Measurements from ENCODE around the gene KIAA1671. TPM values are rescaled to one million over a fixed set of nuclear protein-coding genes. Genes with fewer than 3 reads are reported as not detected.

The KIAA1671 gene
- total RNA-seq, 4 donors from 2014 or later = 83.1 to 162 (median 105) TPM

GRCh38 chr22:25057013-25057881 is 104.7 kb downstream of the KIAA1671 start:
- H3K27ac ChIP-seq = no peak overlapping the region
- no peak overlapping the region for H3K4me3 ChIP-seq
- H3K27me3 ChIP-seq = no peaks in the 10 kb centered on the region
- intact Hi-C loops (cut with DNase I; ENCODE audit: low total_unique reads) (no loop called here), in situ Hi-C loops (cut with MboI; ENCODE audit: low pct_ligation_motif_present in 1 of 4, low pct_unique_long_range_greater_than_20kb in 1 of 4, low sequenced_read_pairs in 3 of 4) (loop anchor here in 1 of 4 donors (5.0 kb wide), 1 partner anchor 110 kb away; the partner anchor contains the start of gene LHFPL7)
- no peaks in the 10 kb centered on the region for H3K36me3 ChIP-seq
- H3K4me1 ChIP-seq = peaks cover 0 to 25% (median 6%) of the 10 kb centered on the region in 4 donors
- peak; percentile 82 for DNase-seq
- 30 to 42% methylated on average over 4 to 23 of the region's 23 CpGs for WGBS, 2 donors (ENCODE audit: low coverage in 1 of 2)
- TF ChIP-seq EP300 (IDR thresholded peaks at IDR 0.05; ENCODE audit: low read depth) (no peak), POLR2A (IDR thresholded peaks at IDR 0.05) (no peak), POLR2AphosphoS5 (IDR thresholded peaks at IDR 0.05) (no peak), CTCF (IDR thresholded peaks at IDR 0.05) (peak; percentile 80 to 93 (median 84))
- H3K9me3 ChIP-seq = no peaks in the 10 kb centered on the region

GRCh38 chr22:25059438-25059837 is 106.9 kb downstream of the KIAA1671 start:
- TF ChIP-seq POLR2A (IDR thresholded peaks at IDR 0.05) (no peak), CTCF (IDR thresholded peaks at IDR 0.05) (no peak), EP300 (IDR thresholded peaks at IDR 0.05; ENCODE audit: low read depth) (no peak), POLR2AphosphoS5 (IDR thresholded peaks at IDR 0.05) (no peak)
- WGBS, 2 donors (ENCODE audit: low coverage in 1 of 2) = 60 to 87% methylated on average over 1 to 5 of the region's 5 CpGs
- Histone ChIP-seq H3K27ac (no peak overlapping the region), H3K9me3 (no peaks in the 10 kb centered on the region), H3K4me1 (peaks cover 0 to 4% (median 0%) of the 10 kb centered on the region in 4 donors), H3K27me3 (no peaks in the 10 kb centered on the region), H3K36me3 (no peaks in the 10 kb centered on the region), H3K4me3 (no peak overlapping the region)
- in situ Hi-C loops (cut with MboI; ENCODE audit: low pct_ligation_motif_present in 1 of 4, low pct_unique_long_range_greater_than_20kb in 1 of 4, low sequenced_read_pairs in 3 of 4) = loop anchor here in 1 of 4 donors (5.0 kb wide), 1 partner anchor 112 kb away; the partner anchor contains the start of gene LHFPL7
- intact Hi-C loops (cut with DNase I; ENCODE audit: low total_unique reads) = no loop called here
- no peak for DNase-seq

- TF ChIP-seq EP300 (IDR thresholded peaks at IDR 0.05; ENCODE audit: low read depth) (no peak), CTCF (IDR thresholded peaks at IDR 0.05) (peak in 2 of 5 experiments; percentile 20 to 28)
- no peak overlapping the region for H3K27ac ChIP-seq
- H3K36me3 ChIP-seq = no peaks in the 10 kb centered on the region
- no peaks in the 10 kb centered on the region for H3K9me3 ChIP-seq
- no peaks in the 10 kb centered on the region for H3K27me3 ChIP-seq
- H3K4me1 ChIP-seq = no peaks in the 10 kb centered on the region
- H3K4me3 ChIP-seq = no peak overlapping the region
- in situ Hi-C loops (cut with MboI; ENCODE audit: low pct_ligation_motif_present in 1 of 4, low pct_unique_long_range_greater_than_20kb in 1 of 4, low sequenced_read_pairs in 3 of 4) (no loop called here), intact Hi-C loops (cut with DNase I; ENCODE audit: low total_unique reads) (no loop called here)
- WGBS, 2 donors (ENCODE audit: low coverage in 1 of 2) = 42 to 72% methylated on average over 5 to 10 of the region's 10 CpGs
- DNase-seq = no peak
Observed at GRCh38 chr22:25060522-25061071, 108.1 kb downstream of the KIAA1671 start.

GRCh38 chr22:25061134-25061533 is 108.6 kb downstream of the KIAA1671 start:
- Histone ChIP-seq H3K36me3 (no peaks in the 10 kb centered on the region), H3K4me3 (no peak overlapping the region), H3K9me3 (no peaks in the 10 kb centered on the region), H3K4me1 (no peaks in the 10 kb centered on the region), H3K27ac (no peak overlapping the region), H3K27me3 (no peaks in the 10 kb centered on the region)
- TF ChIP-seq POLR2AphosphoS5 (IDR thresholded peaks at IDR 0.05) (no peak), EP300 (IDR thresholded peaks at IDR 0.05; ENCODE audit: low read depth) (no peak), CTCF (IDR thresholded peaks at IDR 0.05) (no peak), POLR2A (IDR thresholded peaks at IDR 0.05) (no peak)
- in situ Hi-C loops (cut with MboI; ENCODE audit: low pct_ligation_motif_present in 1 of 4, low pct_unique_long_range_greater_than_20kb in 1 of 4, low sequenced_read_pairs in 3 of 4) (no loop called here), intact Hi-C loops (cut with DNase I; ENCODE audit: low total_unique reads) (no loop called here)
- WGBS, 2 donors (ENCODE audit: low coverage in 1 of 2) = 87 to 90% methylated on average over 5 of the region's 5 CpGs
- no peak for DNase-seq

Data from transverse colon (tissue), 4 donors.